Lower lobe of right lung (tissue), 2 donors: Measurements from ENCODE around the gene PCGF1. TPM values are rescaled to one million over a fixed set of nuclear protein-coding genes. Genes with fewer than 3 reads are reported as not detected.

ENCODE experiments used
- ATAC-seq, 2 donors: fragments of 200-7000 bp; cut with Tn5 transposase; one replicate each; pipeline ENCODE4 v1.9.1; 2020 to 2022; ENCODE audit warnings: mild to moderate bottlenecking in 2 of 2, moderate library complexity in 2 of 2
- DNase-seq: peaks from one replicate; pipeline ENCODE4 v3.0.0-alpha.2; 2020
- H3K27ac ChIP-seq: fragments of 200-600 bp; one replicate; pipeline ENCODE4 v1.8.0; 2022
- H3K27me3 ChIP-seq: fragments of 200-600 bp; one replicate; pipeline ENCODE4 v1.8.0; 2022; ENCODE audit warnings: low read depth
- H3K36me3 ChIP-seq: fragments of 200-600 bp; one replicate; pipeline ENCODE4 v1.8.0; 2022; ENCODE audit warnings: mild to moderate bottlenecking
- H3K4me1 ChIP-seq: fragments of 200-600 bp; one replicate; pipeline ENCODE4 v1.8.0; 2022
- H3K4me3 ChIP-seq: fragments of 200-600 bp; one replicate; pipeline ENCODE4 v1.8.0; 2022; ENCODE audit warnings: mild to moderate bottlenecking
- H3K9me3 ChIP-seq: fragments of 200-600 bp; one replicate; pipeline ENCODE4 v1.8.0; 2022
- CTCF ChIP-seq: fragments of 200-600 bp; IDR thresholded peaks from one replicate; pipeline ENCODE4 v1.8.0; 2022; ENCODE audit warnings: antibody characterized with exemption, mild to moderate bottlenecking
- intact Hi-C: fragments of 100-400 bp; cut with DNase I; formaldehyde crosslinking; loops from one replicate; pipeline ENCODE4 v1.11.0; 2022
- total RNA-seq: library from RNA; stranded (reverse); fragmentation: NEBNext Ultra II Directional; extraction: Animal tissue kit (Norgen Biotek cat#: 25700); gene quantifications from one replicate; pipeline ENCODE4 v1.2.1, GENCODE V29; 2021
- donor health status: DM: no; HTN: yes; CAD: no; lungs with severe emphysema.

PCGF1 gene
- total RNA-seq, 1 donor from 2014 or later = 28.4 TPM

DNA sequence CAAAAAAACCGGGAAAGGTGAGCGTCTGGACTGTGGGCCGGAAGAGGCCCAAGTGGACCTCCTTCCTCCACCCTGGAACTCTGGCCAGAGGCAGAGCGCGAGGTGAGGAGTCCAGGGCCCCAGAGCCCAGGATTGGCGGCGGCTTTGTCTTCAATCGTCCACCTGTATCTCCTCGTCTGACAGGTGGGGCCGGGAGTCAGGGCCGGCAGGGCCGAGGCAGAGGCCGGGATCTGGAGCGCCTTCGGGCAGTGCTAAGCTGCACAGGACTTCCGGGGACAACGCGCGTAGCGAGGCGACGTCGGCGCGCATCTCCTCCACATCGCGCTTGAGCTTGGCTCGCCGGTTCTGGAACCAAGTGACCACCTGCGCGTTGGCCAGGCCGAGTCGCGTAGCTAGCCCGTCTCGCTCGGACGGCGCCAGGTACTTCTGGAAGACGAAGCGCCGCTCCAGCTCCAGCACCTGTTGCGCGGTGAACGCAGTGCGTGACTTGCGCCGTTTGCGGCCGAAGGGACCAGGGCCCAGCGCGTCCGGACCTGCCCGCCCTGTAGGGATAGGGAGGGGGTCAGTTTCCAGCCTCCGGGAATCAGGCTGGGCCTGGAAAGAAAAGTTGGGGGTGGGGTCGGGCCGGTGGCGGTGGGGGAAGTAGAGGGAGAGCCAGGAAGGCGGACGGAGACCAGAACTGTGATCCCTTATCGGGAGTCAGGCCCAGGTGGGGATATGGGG is 9.6 kb downstream of the PCGF1 start:
- intact Hi-C loops = no loop called here
- Histone ChIP-seq H3K4me3 (peak overlapping the region; percentile 47), H3K27me3 (peaks cover 46% of the 10 kb centered on the region), H3K9me3 (no peaks in the 10 kb centered on the region), H3K4me1 (peaks cover 35% of the 10 kb centered on the region), H3K36me3 (peaks cover 14% of the 10 kb centered on the region), H3K27ac (no peak overlapping the region)
- DNase-seq (peak; percentile 59), ATAC-seq (peak; percentile 49 to 64)
- no peak for TF ChIP-seq CTCF

- peaks cover 22% of the 10 kb centered on the region for H3K36me3 ChIP-seq
- H3K27me3 ChIP-seq = peaks cover 42% of the 10 kb centered on the region
- H3K9me3 ChIP-seq = no peaks in the 10 kb centered on the region
- peaks cover 30% of the 10 kb centered on the region for H3K4me1 ChIP-seq
- H3K27ac ChIP-seq = no peak overlapping the region
- intact Hi-C loops = no loop called here
- peak overlapping the region; percentile 47 for H3K4me3 ChIP-seq
- ATAC-seq (no peak), DNase-seq (peak; percentile 35)
- no peak for TF ChIP-seq CTCF
Observed at GRCh38 chr2:74496997-74497776, 10.3 kb downstream of the PCGF1 start.

DNA sequence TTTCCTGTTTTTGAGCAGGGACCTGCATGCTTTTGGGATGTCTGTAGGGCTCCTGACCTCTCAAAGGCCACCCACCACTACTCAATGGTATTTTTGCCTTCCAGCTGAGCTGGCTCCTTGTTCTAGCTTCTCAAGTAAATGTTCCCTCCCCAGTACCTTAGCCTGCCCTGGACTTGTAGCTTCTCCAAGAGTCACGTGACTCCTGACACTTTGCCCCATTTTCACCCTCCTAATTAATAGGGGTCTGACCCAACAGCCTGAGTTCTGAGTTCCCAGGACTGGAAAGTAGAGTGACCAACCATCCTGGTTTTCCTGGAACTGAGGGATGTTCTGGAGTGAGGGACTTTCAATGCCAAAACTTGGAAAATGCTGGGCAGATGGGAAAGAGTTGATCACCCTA is 12.1 kb downstream of the PCGF1 start:
- TF ChIP-seq CTCF = no peak
- Histone ChIP-seq H3K9me3 (no peaks in the 10 kb centered on the region), H3K27ac (no peak overlapping the region), H3K4me1 (peaks cover 26% of the 10 kb centered on the region), H3K4me3 (no peak overlapping the region), H3K36me3 (peaks cover 39% of the 10 kb centered on the region), H3K27me3 (peaks cover 34% of the 10 kb centered on the region)
- intact Hi-C loops = no loop called here
- DNase-seq (no peak), ATAC-seq (no peak)

DNA sequence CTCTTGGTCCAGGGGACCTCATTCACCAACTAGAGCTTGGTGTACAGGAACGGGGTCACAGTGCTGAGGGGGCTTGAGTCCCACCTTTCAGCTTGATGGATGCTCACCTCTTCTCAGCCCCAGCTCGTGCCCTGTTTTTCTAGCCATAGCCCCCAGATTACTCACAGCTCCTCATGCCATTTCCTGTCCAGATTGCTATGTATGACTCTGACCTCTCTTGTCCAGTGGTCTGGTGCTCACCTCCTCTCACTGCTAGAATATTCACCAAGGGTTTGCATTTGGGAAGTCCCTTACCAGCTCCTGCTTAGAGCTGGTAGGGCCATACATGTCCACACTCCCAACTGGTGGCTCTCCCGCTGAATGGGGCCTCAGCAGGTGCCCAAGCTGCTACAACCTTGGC is 13.9 kb downstream of the PCGF1 start:
- Histone ChIP-seq H3K4me3 (no peak overlapping the region), H3K36me3 (peaks cover 50% of the 10 kb centered on the region), H3K27ac (no peak overlapping the region), H3K9me3 (no peaks in the 10 kb centered on the region), H3K27me3 (peaks cover 15% of the 10 kb centered on the region), H3K4me1 (peaks cover 13% of the 10 kb centered on the region)
- ATAC-seq (no peak), DNase-seq (no peak)
- no peak for TF ChIP-seq CTCF
- intact Hi-C loops = no loop called here

GRCh38 chr2:74491648-74492544 is 15.6 kb downstream of the PCGF1 start:
- Histone ChIP-seq H3K4me1 (no peaks in the 10 kb centered on the region), H3K36me3 (peaks cover 65% of the 10 kb centered on the region), H3K27ac (no peak overlapping the region), H3K4me3 (no peak overlapping the region), H3K9me3 (no peaks in the 10 kb centered on the region), H3K27me3 (no peaks in the 10 kb centered on the region)
- DNase-seq = peak; percentile 28
- intact Hi-C loops = no loop called here
- TF ChIP-seq CTCF = no peak
- ATAC-seq = no peak
